Measurements from ENCODE around the gene LDB2.

The LDB2 gene

DNA sequence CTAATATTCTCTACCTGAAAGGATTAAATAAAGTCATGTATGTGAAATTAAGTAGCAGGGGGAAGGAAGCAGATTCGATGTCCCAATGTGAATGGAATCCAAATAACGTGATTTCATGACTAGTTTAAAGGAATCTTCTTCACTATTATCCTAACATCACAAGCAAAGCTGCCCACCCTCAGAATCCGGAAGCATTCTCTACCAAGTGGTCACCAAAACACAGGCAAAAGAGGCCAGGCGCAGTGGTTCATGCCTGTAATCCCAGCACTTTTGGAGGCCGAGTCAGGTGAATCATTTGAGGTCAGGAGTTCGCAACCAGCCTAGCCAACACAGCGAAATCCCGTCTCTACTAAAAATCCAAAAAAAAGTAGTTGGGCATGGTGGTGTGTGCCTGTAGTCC, 212.9 kb downstream of the LDB2 start:
- H3K4me3 ChIP-seq (ENCODE audit: insufficient read length, low read depth) = no peak overlapping the region
- H3K9me3 ChIP-seq (ENCODE audit: insufficient read depth, low read length) = no peaks in the 10 kb centered on the region
- no peaks in the 10 kb centered on the region for H3K36me3 ChIP-seq (ENCODE audit: insufficient read depth, insufficient read length, low read length)
- no peaks in the 10 kb centered on the region for H3K27me3 ChIP-seq (ENCODE audit: insufficient read depth, insufficient read length)
- H3K9ac ChIP-seq (ENCODE audit: insufficient read length, low read depth) = no peak overlapping the region
- no peak for DNase-seq (ENCODE audit: low read depth, low spot score)
- H3K4me1 ChIP-seq (ENCODE audit: insufficient read depth, insufficient read length) = no peaks in the 10 kb centered on the region
- TF ChIP-seq YY1 (IDR thresholded peaks at IDR 0.05; ENCODE audit: insufficient read depth, insufficient read length) = no peak

DNA sequence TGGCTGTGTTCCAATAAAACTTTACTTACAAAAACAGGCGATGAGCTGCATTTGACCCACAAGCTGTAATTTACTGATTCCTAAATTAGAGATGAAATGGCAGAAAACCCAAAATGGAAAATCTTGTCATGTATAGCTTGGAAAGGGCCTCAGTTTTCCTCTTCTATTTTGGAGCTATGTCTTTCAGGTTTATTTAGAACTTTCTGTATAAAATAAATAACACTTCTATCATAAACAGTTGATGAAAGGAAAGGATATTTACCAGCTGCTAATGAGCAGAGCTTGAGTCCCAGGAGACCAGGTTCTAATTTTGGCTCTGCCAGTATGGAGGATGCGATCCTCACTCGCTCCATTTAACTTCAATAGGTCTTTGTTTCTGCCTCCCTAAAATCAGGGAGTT, 213.5 kb downstream of the LDB2 start:
- TF ChIP-seq SUZ12 (IDR thresholded peaks at IDR 0.05; ENCODE audit: extremely low read depth, insufficient read depth, insufficient read length) = no peak
- TF ChIP-seq YY1 (IDR thresholded peaks at IDR 0.05; ENCODE audit: insufficient read depth, insufficient read length) = no peak
- no peak for TF ChIP-seq ZNF274 (IDR thresholded peaks at IDR 0.05; ENCODE audit: low read depth, low read length)
- Histone ChIP-seq H3K27me3 (ENCODE audit: insufficient read depth, insufficient read length) (no peaks in the 10 kb centered on the region), H3K4me1 (ENCODE audit: insufficient read depth, insufficient read length) (no peaks in the 10 kb centered on the region), H3K36me3 (ENCODE audit: insufficient read depth, insufficient read length, low read length) (no peaks in the 10 kb centered on the region), H3K9me3 (ENCODE audit: insufficient read depth, low read length) (no peaks in the 10 kb centered on the region), H3K9ac (ENCODE audit: insufficient read length, low read depth) (no peak overlapping the region), H3K4me3 (ENCODE audit: insufficient read length, low read depth) (no peak overlapping the region)
- DNase-seq (ENCODE audit: low read depth, low spot score) = no peak

DNA sequence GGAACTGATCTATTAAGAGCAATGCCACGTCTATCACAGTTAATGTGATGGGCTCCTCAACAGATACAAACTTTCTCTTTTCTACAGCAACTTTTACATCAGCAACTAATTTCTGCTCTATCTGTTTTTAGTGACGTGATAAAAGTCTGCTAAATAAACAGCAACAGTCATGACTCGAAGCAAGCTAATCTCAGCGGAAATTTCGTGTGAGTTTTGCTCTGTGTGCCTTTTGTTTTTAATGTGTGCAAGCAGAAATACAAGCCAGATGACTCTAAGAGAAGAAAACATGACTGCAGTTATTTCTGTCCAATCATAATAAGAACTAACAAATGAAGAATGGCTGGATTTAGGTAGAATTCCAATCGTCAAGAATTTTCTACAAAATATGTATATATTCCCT, 214.3 kb downstream of the LDB2 start:
- no peak overlapping the region for H3K4me3 ChIP-seq (ENCODE audit: insufficient read length, low read depth)
- no peak for DNase-seq (ENCODE audit: low read depth, low spot score)
- no peaks in the 10 kb centered on the region for H3K36me3 ChIP-seq (ENCODE audit: insufficient read depth, insufficient read length, low read length)
- H3K9me3 ChIP-seq (ENCODE audit: insufficient read depth, low read length) = no peaks in the 10 kb centered on the region
- H3K9ac ChIP-seq (ENCODE audit: insufficient read length, low read depth) = no peak overlapping the region
- no peak for TF ChIP-seq ZNF274 (IDR thresholded peaks at IDR 0.05; ENCODE audit: low read depth, low read length)
- TF ChIP-seq YY1 (IDR thresholded peaks at IDR 0.05; ENCODE audit: insufficient read depth, insufficient read length) = no peak
- no peak for TF ChIP-seq SUZ12 (IDR thresholded peaks at IDR 0.05; ENCODE audit: extremely low read depth, insufficient read depth, insufficient read length)
- H3K4me1 ChIP-seq (ENCODE audit: insufficient read depth, insufficient read length) = no peaks in the 10 kb centered on the region
- H3K27me3 ChIP-seq (ENCODE audit: insufficient read depth, insufficient read length) = no peaks in the 10 kb centered on the region

DNA sequence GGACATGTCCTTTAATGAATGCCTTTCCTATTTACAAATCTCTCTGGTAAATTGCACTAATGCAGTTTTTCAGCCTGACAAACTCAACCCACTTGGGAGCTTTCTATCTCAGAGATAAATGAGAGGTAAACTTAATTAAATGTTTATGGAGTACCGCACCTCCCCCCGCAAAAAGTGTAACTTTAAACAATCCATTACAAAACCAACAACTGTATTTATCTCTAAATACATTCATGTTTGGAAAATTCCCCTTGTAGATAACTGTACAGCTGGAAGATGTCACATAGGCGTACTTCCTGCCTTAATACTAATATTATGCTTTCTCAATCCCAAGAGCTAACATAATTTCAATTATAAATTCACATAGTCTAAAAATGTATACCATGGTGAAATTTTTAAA, 215.5 kb downstream of the LDB2 start:
- no peak overlapping the region for H3K9ac ChIP-seq (ENCODE audit: insufficient read length, low read depth)
- no peaks in the 10 kb centered on the region for H3K9me3 ChIP-seq (ENCODE audit: insufficient read depth, low read length)
- no peak overlapping the region for H3K4me3 ChIP-seq (ENCODE audit: insufficient read length, low read depth)
- TF ChIP-seq ZNF274 (IDR thresholded peaks at IDR 0.05; ENCODE audit: low read depth, low read length) (no peak), SUZ12 (IDR thresholded peaks at IDR 0.05; ENCODE audit: extremely low read depth, insufficient read depth, insufficient read length) (no peak), YY1 (IDR thresholded peaks at IDR 0.05; ENCODE audit: insufficient read depth, insufficient read length) (no peak)
- no peaks in the 10 kb centered on the region for H3K36me3 ChIP-seq (ENCODE audit: insufficient read depth, insufficient read length, low read length)
- DNase-seq (ENCODE audit: low read depth, low spot score) = no peak
- no peaks in the 10 kb centered on the region for H3K27me3 ChIP-seq (ENCODE audit: insufficient read depth, insufficient read length)
- H3K4me1 ChIP-seq (ENCODE audit: insufficient read depth, insufficient read length) = no peaks in the 10 kb centered on the region

DNA sequence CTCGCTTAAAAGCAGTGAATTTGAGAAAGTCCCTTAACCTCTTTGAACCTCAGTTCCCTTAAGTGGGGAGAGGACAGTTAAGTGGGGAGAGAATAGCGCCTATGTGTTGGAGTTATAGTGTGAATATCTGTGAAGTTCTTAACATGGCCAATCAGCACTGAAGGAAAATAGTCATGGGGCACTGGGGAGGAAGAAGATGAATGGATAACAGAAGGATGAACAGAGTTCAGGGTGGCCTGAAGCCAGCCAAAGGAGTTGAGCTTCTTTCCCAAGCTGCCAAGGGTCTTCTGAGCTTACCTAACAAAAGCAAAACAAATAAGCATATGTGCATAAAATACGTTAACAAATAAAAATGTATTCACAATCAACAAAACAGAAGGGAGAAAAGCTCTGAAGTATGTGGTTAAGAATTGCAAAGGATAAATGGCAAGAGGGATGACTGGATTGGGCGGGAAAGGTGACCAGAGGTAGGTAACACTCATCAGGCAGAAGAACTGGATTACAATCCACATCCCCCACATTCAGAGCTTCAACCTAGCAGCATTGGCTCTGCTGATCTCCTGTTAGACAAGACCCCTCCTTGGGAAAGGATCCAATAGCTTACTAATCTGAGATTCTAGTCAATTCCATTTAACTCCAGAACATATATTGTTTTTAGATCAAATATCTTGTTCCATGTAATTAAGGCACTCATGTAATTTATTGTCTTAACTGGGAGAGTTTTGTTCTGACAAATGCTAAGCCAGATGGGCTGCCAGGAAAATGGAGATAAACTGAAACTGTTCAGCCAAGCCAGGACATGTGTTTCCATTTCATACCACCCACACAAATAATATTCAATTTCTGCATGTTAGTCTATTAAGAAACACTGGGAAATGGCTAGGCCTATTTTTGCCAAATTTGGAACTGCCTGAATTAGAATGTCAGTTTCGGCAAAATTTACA, 221.2 kb downstream of the LDB2 start:
- Histone ChIP-seq H3K4me3 (ENCODE audit: insufficient read length, low read depth) (no peak overlapping the region), H3K36me3 (ENCODE audit: insufficient read depth, insufficient read length, low read length) (no peaks in the 10 kb centered on the region), H3K4me1 (ENCODE audit: insufficient read depth, insufficient read length) (no peaks in the 10 kb centered on the region), H3K27me3 (ENCODE audit: insufficient read depth, insufficient read length) (no peaks in the 10 kb centered on the region), H3K9ac (ENCODE audit: insufficient read length, low read depth) (no peak overlapping the region), H3K9me3 (ENCODE audit: insufficient read depth, low read length) (no peaks in the 10 kb centered on the region)
- TF ChIP-seq SUZ12 (IDR thresholded peaks at IDR 0.05; ENCODE audit: extremely low read depth, insufficient read depth, insufficient read length) (no peak), ZNF274 (IDR thresholded peaks at IDR 0.05; ENCODE audit: low read depth, low read length) (no peak), YY1 (IDR thresholded peaks at IDR 0.05; ENCODE audit: insufficient read depth, insufficient read length) (no peak)
- DNase-seq (ENCODE audit: low read depth, low spot score) = no peak

DNA sequence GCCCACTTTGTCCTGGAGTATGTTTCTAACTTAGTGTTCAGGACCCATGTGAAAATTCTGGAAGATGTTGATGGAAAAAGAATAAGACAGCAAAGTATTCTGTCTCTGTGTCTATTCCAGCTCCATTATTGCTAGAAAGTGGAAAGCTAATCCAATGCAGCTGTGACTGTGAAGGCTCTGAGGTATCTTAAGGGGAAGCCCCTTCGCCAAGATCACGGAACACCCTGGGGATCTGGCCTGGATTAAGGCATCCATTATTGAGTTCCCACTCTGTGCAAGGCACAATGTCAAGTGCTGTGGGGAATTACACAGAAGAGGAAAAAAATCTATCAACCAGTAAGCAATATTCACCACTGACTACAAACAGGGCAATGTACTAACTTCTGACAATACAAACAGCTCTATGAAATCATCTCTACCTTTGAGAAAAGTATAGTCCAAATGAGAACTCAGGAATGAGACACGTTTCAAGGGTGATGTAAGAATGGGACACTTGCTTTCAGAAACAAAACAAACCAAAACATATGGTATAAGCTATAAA, 222.1 kb downstream of the LDB2 start:
- no peak for DNase-seq (ENCODE audit: low read depth, low spot score)
- no peak overlapping the region for H3K4me3 ChIP-seq (ENCODE audit: insufficient read length, low read depth)
- no peaks in the 10 kb centered on the region for H3K4me1 ChIP-seq (ENCODE audit: insufficient read depth, insufficient read length)
- no peak overlapping the region for H3K9ac ChIP-seq (ENCODE audit: insufficient read length, low read depth)
- no peaks in the 10 kb centered on the region for H3K9me3 ChIP-seq (ENCODE audit: insufficient read depth, low read length)
- no peak for TF ChIP-seq YY1 (IDR thresholded peaks at IDR 0.05; ENCODE audit: insufficient read depth, insufficient read length)
- no peak for TF ChIP-seq ZNF274 (IDR thresholded peaks at IDR 0.05; ENCODE audit: low read depth, low read length)
- TF ChIP-seq SUZ12 (IDR thresholded peaks at IDR 0.05; ENCODE audit: extremely low read depth, insufficient read depth, insufficient read length) = no peak
- peaks cover 2% of the 10 kb centered on the region for H3K36me3 ChIP-seq (ENCODE audit: insufficient read depth, insufficient read length, low read length)
- H3K27me3 ChIP-seq (ENCODE audit: insufficient read depth, insufficient read length) = no peaks in the 10 kb centered on the region

DNA sequence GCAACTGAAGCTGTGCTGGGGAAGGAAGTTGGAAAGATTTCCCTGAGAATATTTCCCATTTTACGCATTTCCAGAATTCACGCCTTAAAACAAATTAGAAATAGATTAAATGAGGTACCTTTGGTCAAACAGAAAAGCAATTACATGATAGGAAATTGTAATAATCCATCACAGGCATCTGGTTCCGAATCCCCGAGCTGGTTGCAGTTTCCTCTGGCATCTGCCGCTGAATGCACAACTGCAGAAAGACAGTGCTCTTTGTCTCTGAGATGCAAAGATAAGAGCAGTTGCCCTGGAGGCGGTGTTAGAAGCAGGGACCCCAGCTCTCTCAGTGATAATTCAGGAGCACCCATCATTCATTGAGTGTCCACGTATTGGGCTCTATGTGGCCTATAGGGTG, 224.4 kb downstream of the LDB2 start:
- no peaks in the 10 kb centered on the region for H3K9me3 ChIP-seq (ENCODE audit: insufficient read depth, low read length)
- no peaks in the 10 kb centered on the region for H3K27me3 ChIP-seq (ENCODE audit: insufficient read depth, insufficient read length)
- no peak overlapping the region for H3K4me3 ChIP-seq (ENCODE audit: insufficient read length, low read depth)
- TF ChIP-seq YY1 (IDR thresholded peaks at IDR 0.05; ENCODE audit: insufficient read depth, insufficient read length) = no peak
- TF ChIP-seq SUZ12 (IDR thresholded peaks at IDR 0.05; ENCODE audit: extremely low read depth, insufficient read depth, insufficient read length) = no peak
- no peak for TF ChIP-seq ZNF274 (IDR thresholded peaks at IDR 0.05; ENCODE audit: low read depth, low read length)
- no peak overlapping the region for H3K9ac ChIP-seq (ENCODE audit: insufficient read length, low read depth)
- H3K36me3 ChIP-seq (ENCODE audit: insufficient read depth, insufficient read length, low read length) = peaks cover 2% of the 10 kb centered on the region
- H3K4me1 ChIP-seq (ENCODE audit: insufficient read depth, insufficient read length) = no peaks in the 10 kb centered on the region
- no peak for DNase-seq (ENCODE audit: low read depth, low spot score)

Measured in NT2/D1 (cell line).